Measurements from ENCODE around the gene FGF13. TPM values are rescaled to one million over a fixed set of nuclear protein-coding genes. Genes with fewer than 3 reads are reported as not detected.

Gene FGF13
- total RNA-seq: not detected in 2 replicates

DNA sequence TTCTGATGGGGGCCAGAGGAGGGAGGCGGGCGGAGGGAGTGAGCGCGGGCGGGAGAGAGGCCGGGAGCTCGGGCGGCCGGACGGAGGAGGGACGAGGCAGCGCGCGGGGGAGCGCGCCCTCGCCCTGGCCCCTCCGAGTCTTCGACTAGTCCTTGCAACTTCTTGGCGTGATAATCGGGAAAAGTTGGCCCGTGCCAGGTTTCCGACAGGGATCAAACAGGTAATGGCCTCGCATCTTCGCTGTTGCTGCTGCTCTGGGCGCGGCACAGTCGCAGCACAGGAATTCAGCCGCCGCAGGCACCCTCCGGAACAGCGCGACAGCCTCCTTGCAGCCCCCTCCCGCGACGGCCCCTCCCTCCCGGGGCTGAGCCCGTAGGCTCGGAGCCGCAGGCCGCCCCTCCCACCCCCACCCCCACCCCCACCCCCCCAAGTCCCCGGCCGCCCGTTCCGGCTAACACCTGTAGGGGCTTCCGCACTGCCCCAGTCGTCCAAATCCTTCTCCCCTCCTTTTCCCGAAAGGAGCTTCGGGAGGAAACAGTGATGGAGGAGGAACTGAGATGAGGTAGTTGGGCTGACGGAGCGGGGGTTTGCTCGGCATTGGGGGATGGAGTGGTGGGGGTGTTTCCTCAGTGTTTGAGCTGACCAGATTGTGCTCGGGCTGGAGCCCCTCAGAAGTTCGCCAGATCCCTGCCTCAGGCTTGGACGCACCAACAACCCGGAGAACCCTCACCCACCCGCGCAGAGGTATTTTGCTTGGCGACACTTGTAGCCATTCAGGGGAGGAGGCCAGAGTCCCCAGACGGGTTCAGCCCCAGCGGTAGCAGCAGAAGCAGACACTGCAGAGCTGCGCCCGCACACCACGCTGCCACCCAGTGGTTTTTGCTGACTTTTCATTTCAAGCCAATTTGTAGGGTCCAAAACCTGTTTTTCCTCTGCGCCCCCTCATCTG, at the start of gene FGF13:
FGF13 (minus strand) TSS at position 319 of the 949 bp plus-strand sequence. CDS start 714 bp downstream, outside the sequence.

